ENCODE measurements around the gene EIPR1. TPM values are rescaled to one million over a fixed set of nuclear protein-coding genes. Genes with fewer than 3 reads are reported as not detected.

The EIPR1 gene
- total RNA-seq, 1 experiment from 2014 or later, result 27.8 TPM

- no peak overlapping the region for H3K4ac ChIP-seq (ENCODE audit: low read depth, low read length)
- H4K91ac ChIP-seq (ENCODE audit: insufficient read length, low read depth, low read length), result no peak overlapping the region
- H2BK5ac ChIP-seq (ENCODE audit: insufficient read length, low read length), result no peak overlapping the region
- H3K9me3 Mint-ChIP-seq, result no peaks in the 10 kb centered on the region; a peak in 1 of 5 replicates
- WGBS (ENCODE audit: extremely low coverage, insufficient read length, low lambda C conversion rate), result no CpG with 5 or more reads among the region's 9 CpGs
- peaks cover 25% of the 10 kb centered on the region in 2 experiments for H3K4me1 Mint-ChIP-seq
- no peak overlapping the region for H2BK15ac ChIP-seq (ENCODE audit: low read depth, low read length)
- H3K14ac ChIP-seq (ENCODE audit: insufficient read depth, low read length), result no peak overlapping the region
- H3K4me3 Mint-ChIP-seq, result no peak overlapping the region
- no peak overlapping the region for H3K9ac ChIP-seq (ENCODE audit: extremely low read depth, insufficient read length, low read length)
- peaks cover 1% of the 10 kb centered on the region for H3K27me3 Mint-ChIP-seq (ENCODE audit: low read depth)
- no peaks in the 10 kb centered on the region for H4K20me1 ChIP-seq (ENCODE audit: control insufficient read depth, insufficient read depth, insufficient read length)
- H4K5ac ChIP-seq (ENCODE audit: insufficient read length, low read depth, low read length), result no peak overlapping the region
- H3K4me1 ChIP-seq (ENCODE audit: insufficient read depth, low read length), result peaks cover 2% of the 10 kb centered on the region; the same call in 1 of the 2 replicates
- H3K56ac ChIP-seq (ENCODE audit: insufficient read length, low read depth, low read length), result no peak overlapping the region
- H3K23ac ChIP-seq (ENCODE audit: insufficient read length, low read depth, low read length), result no peak overlapping the region
- no peak overlapping the region for H2AK5ac ChIP-seq (ENCODE audit: insufficient read length, low read length)
- H2AFZ ChIP-seq (ENCODE audit: low read length), result no peak overlapping the region
- no peak overlapping the region for H3K18ac ChIP-seq (ENCODE audit: insufficient read length, low read depth, low read length)
- H4K8ac ChIP-seq (replicated peaks; ENCODE audit: insufficient read length, low read depth, low read length), result no peak overlapping the region
- H3K79me2 ChIP-seq (ENCODE audit: insufficient read depth, low read length), result 0 out of 2 replicates have a peak, but pooled peaks cover 4% of the 10 kb centered on the region
- H3K23me2 ChIP-seq (ENCODE audit: insufficient read length, low read depth, low read length, poor library complexity, severe bottlenecking), result no peaks in the 10 kb centered on the region
- H2BK120ac ChIP-seq (ENCODE audit: low read depth, low read length, poor library complexity, severe bottlenecking), result no peak overlapping the region
- no peaks in the 10 kb centered on the region for H3K9me3 ChIP-seq (ENCODE audit: control insufficient read depth, low read depth, low read length)
- H3K27me3 ChIP-seq (ENCODE audit: insufficient read depth, low read length), result no peaks in the 10 kb centered on the region
- H3K4me2 ChIP-seq (ENCODE audit: insufficient read depth, insufficient read length, low read length), result no peak overlapping the region
- no peak overlapping the region for H3K27ac Mint-ChIP-seq
- TF ChIP-seq CTCF (conservative IDR thresholded peaks at IDR 0.05), result no peak
- no peak overlapping the region for H2BK20ac ChIP-seq (ENCODE audit: low read depth, low read length, poor library complexity, severe bottlenecking)
- no peak overlapping the region for H3T11ph ChIP-seq (ENCODE audit: low read length)
- H3K27ac ChIP-seq (ENCODE audit: insufficient read length, low read depth, low read length), result no peak overlapping the region
- H3K79me1 ChIP-seq (ENCODE audit: insufficient read depth, low read depth, low read length, poor library complexity, severe bottlenecking), result no peaks in the 10 kb centered on the region
- no peak for DNase-seq
- peaks cover 0 to 3% (median 0%) of the 10 kb centered on the region in 3 experiments; a peak in 4 of 7 replicates for H3K36me3 Mint-ChIP-seq (ENCODE audit: insufficient read depth in 1 of 3, low read depth in 3 of 3)
- H2BK12ac ChIP-seq (ENCODE audit: insufficient read length, low read depth, low read length), result no peak overlapping the region
Observed at GRCh38 chr2:3307901-3308300, 69.7 kb downstream of the EIPR1 start.
